Dendritic cell treated with granulocyte-macrophage colony-stimulating factor and Interleukin-4, amounts not matched to agents 40 ng/mL and 50 ng/mL, for 4 days (primary cell): ENCODE data around the gene TULP1.

Source experiments
- H3K27ac Mint-ChIP-seq: one replicate; pipeline ENCODE4 v1.8.0; 2022; ENCODE audit warnings: mild to moderate bottlenecking, mixed read lengths
- H3K27me3 Mint-ChIP-seq: one replicate; pipeline ENCODE4 v1.8.0; 2022; ENCODE audit warnings: mild to moderate bottlenecking, mixed read lengths
- H3K36me3 Mint-ChIP-seq: one replicate; pipeline ENCODE4 v1.8.0; 2022; ENCODE audit warnings: low read depth, mixed read lengths
- H3K4me1 Mint-ChIP-seq: one replicate; pipeline ENCODE4 v1.8.0; 2022; ENCODE audit warnings: low read depth, mixed read lengths
- H3K4me3 Mint-ChIP-seq: one replicate; pipeline ENCODE4 v1.8.0; 2022; ENCODE audit warnings: mild to moderate bottlenecking, moderate library complexity, mixed read lengths
- H3K9me3 Mint-ChIP-seq: one replicate; pipeline ENCODE4 v1.8.0; 2022; ENCODE audit warnings: mixed read lengths
- intact Hi-C: fragments of 100-400 bp; cut with micrococcal nuclease; formaldehyde crosslinking; loops from one replicate; pipeline ENCODE4 v1.15.0; 2022

TULP1 gene

GRCh38 chr6:35465646-35466045 lies 47.0 kb downstream of the TULP1 start:
- Mint-ChIP-seq H3K27me3 (no peaks in the 10 kb centered on the region), H3K36me3 (peaks cover 27% of the 10 kb centered on the region), H3K27ac (no peak overlapping the region), H3K4me3 (no peak overlapping the region), H3K9me3 (no peaks in the 10 kb centered on the region), H3K4me1 (peaks cover 27% of the 10 kb centered on the region)
- intact Hi-C loops: no loop called here

GRCh38 chr6:35463292-35463691 lies 49.4 kb downstream of the TULP1 start:
- no peak overlapping the region for H3K4me3 Mint-ChIP-seq
- intact Hi-C loops: no loop called here
- H3K36me3 Mint-ChIP-seq: peaks cover 18% of the 10 kb centered on the region
- no peak overlapping the region for H3K27ac Mint-ChIP-seq
- H3K4me1 Mint-ChIP-seq: peaks cover 8% of the 10 kb centered on the region
- H3K9me3 Mint-ChIP-seq: no peaks in the 10 kb centered on the region
- H3K27me3 Mint-ChIP-seq: no peaks in the 10 kb centered on the region

- Mint-ChIP-seq H3K4me3 (no peak overlapping the region), H3K4me1 (no peaks in the 10 kb centered on the region), H3K36me3 (peaks cover 17% of the 10 kb centered on the region), H3K9me3 (no peaks in the 10 kb centered on the region), H3K27ac (no peak overlapping the region), H3K27me3 (no peaks in the 10 kb centered on the region)
- intact Hi-C loops: no loop called here
Observed at GRCh38 chr6:35461270-35461669, 51.4 kb downstream of the TULP1 start.

- Mint-ChIP-seq H3K36me3 (peaks cover 28% of the 10 kb centered on the region), H3K27me3 (peaks cover 2% of the 10 kb centered on the region), H3K4me3 (no peak overlapping the region), H3K4me1 (peaks cover 19% of the 10 kb centered on the region), H3K27ac (no peak overlapping the region), H3K9me3 (no peaks in the 10 kb centered on the region)
- intact Hi-C loops: no loop called here
Observed at GRCh38 chr6:35457907-35458306, 54.8 kb downstream of the TULP1 start.

- Mint-ChIP-seq H3K4me1 (peaks cover 36% of the 10 kb centered on the region), H3K27ac (no peak overlapping the region), H3K36me3 (peaks cover 17% of the 10 kb centered on the region), H3K4me3 (no peak overlapping the region), H3K27me3 (peaks cover 17% of the 10 kb centered on the region), H3K9me3 (no peaks in the 10 kb centered on the region)
- intact Hi-C loops: no loop called here
Observed at GRCh38 chr6:35454391-35455110, 58.1 kb downstream of the TULP1 start.

GRCh38 chr6:35453236-35453635 lies 59.5 kb downstream of the TULP1 start:
- Mint-ChIP-seq H3K4me1 (peaks cover 41% of the 10 kb centered on the region), H3K9me3 (no peaks in the 10 kb centered on the region), H3K4me3 (peak overlapping the region; percentile 26), H3K27me3 (peaks cover 20% of the 10 kb centered on the region), H3K36me3 (peaks cover 13% of the 10 kb centered on the region), H3K27ac (no peak overlapping the region)
- intact Hi-C loops: no loop called here

- Mint-ChIP-seq H3K4me3 (peak within 1 kb of the TSS; percentile 85), H3K27me3 (peaks cover 20% of the 10 kb centered on the region), H3K4me1 (peaks cover 44% of the 10 kb centered on the region), H3K9me3 (no peaks in the 10 kb centered on the region), H3K27ac (peak within 1 kb of the TSS; percentile 26), H3K36me3 (peaks cover 13% of the 10 kb centered on the region)
- intact Hi-C loops: loop anchor here (1.0 kb wide), 1 partner anchor 16 kb away; the partner anchor contains the start of gene RPL10A
Observed at GRCh38 chr6:35452183-35453090, 60.3 kb downstream of the TULP1 start, which contains the start of gene FANCE. FANCE (plus strand) TSS chr6:35452338; CDS start chr6:35452546, 208 bp downstream.

- peaks cover 13% of the 10 kb centered on the region for H3K36me3 Mint-ChIP-seq
- peaks cover 51% of the 10 kb centered on the region for H3K4me1 Mint-ChIP-seq
- H3K27ac Mint-ChIP-seq: peak overlapping the region; percentile 26
- intact Hi-C loops: loop anchor here (1.0 kb wide), 1 partner anchor 17 kb away; the partner anchor contains the start of gene RPL10A
- peaks cover 20% of the 10 kb centered on the region for H3K27me3 Mint-ChIP-seq
- peak overlapping the region; percentile 85 for H3K4me3 Mint-ChIP-seq
- no peaks in the 10 kb centered on the region for H3K9me3 Mint-ChIP-seq
Observed at GRCh38 chr6:35451354-35452182, 61.1 kb downstream of the TULP1 start.

GRCh38 chr6:35449287-35449881 lies 63.3 kb downstream of the TULP1 start:
- peaks cover 51% of the 10 kb centered on the region for H3K4me1 Mint-ChIP-seq
- peaks cover 28% of the 10 kb centered on the region for H3K27me3 Mint-ChIP-seq
- intact Hi-C loops: loop anchor here (1.0 kb wide), 2 partner anchors 107 to 152 kb away; partner anchors contain the start of genes DEF6 and PPARD
- H3K36me3 Mint-ChIP-seq: no peaks in the 10 kb centered on the region
- no peak overlapping the region for H3K4me3 Mint-ChIP-seq
- no peak overlapping the region for H3K27ac Mint-ChIP-seq
- no peaks in the 10 kb centered on the region for H3K9me3 Mint-ChIP-seq

GRCh38 chr6:35448191-35448590 lies 64.5 kb downstream of the TULP1 start:
- peaks cover 29% of the 10 kb centered on the region for H3K27me3 Mint-ChIP-seq
- H3K36me3 Mint-ChIP-seq: no peaks in the 10 kb centered on the region
- no peak overlapping the region for H3K27ac Mint-ChIP-seq
- intact Hi-C loops: no loop called here
- peaks cover 39% of the 10 kb centered on the region for H3K4me1 Mint-ChIP-seq
- no peak overlapping the region for H3K4me3 Mint-ChIP-seq
- H3K9me3 Mint-ChIP-seq: no peaks in the 10 kb centered on the region
